KG1 (cell line): ENCODE data around the gene TSPAN15.
"Not testable (repeated sequence)": the region's sequence is repeated elsewhere in the genome, so short reads cannot be mapped to it uniquely, and the experiment has no call there.

Source experiments
- DNase-seq: peaks from one replicate; lab custom pipeline; 2025; lab: John Stamatoyannopoulos, UW

The TSPAN15 gene

GRCh38 chr10:69488149-69488844 lies 37.0 kb downstream of the TSPAN15 start:
- DNase-seq: not testable (repeated sequence)

GRCh38 chr10:69488856-69489255 lies 37.6 kb downstream of the TSPAN15 start:
- not testable (repeated sequence) for DNase-seq

GRCh38 chr10:69489506-69490090 lies 38.3 kb downstream of the TSPAN15 start:
- DNase-seq: no peak

GRCh38 chr10:69490876-69491275 lies 39.6 kb downstream of the TSPAN15 start:
- DNase-seq: no peak

GRCh38 chr10:69491611-69492010 lies 40.3 kb downstream of the TSPAN15 start:
- no peak for DNase-seq

- no peak for DNase-seq
These were observed 41.0 kb downstream of the TSPAN15 start for GRCh38 chr10:69492091-69492745.

GRCh38 chr10:69492746-69493462 lies 41.6 kb downstream of the TSPAN15 start:
- DNase-seq: no peak

GRCh38 chr10:69494626-69495558 lies 43.6 kb downstream of the TSPAN15 start:
- DNase-seq: no peak

GRCh38 chr10:69495666-69496065 lies 44.4 kb downstream of the TSPAN15 start:
- DNase-seq: no peak

- DNase-seq: no peak
These were observed 45.3 kb downstream of the TSPAN15 start for GRCh38 chr10:69496352-69497230.

GRCh38 chr10:69497231-69497561 lies 45.9 kb downstream of the TSPAN15 start:
- DNase-seq: no peak

GRCh38 chr10:69497611-69498390 lies 46.5 kb downstream of the TSPAN15 start:
- DNase-seq: no peak

GRCh38 chr10:69498711-69499471 lies 47.6 kb downstream of the TSPAN15 start:
- no peak for DNase-seq

- DNase-seq: no peak
These were observed 48.7 kb downstream of the TSPAN15 start for GRCh38 chr10:69499726-69500689.

- DNase-seq: no peak
These were observed 49.7 kb downstream of the TSPAN15 start for GRCh38 chr10:69500864-69501468.

- no peak for DNase-seq
These were observed 50.4 kb downstream of the TSPAN15 start for GRCh38 chr10:69501657-69502056.

GRCh38 chr10:69502589-69502988 lies 51.3 kb downstream of the TSPAN15 start:
- no peak for DNase-seq
